ENCODE results near the gene TSPAN8.
"Not testable (repeated sequence)": the region's sequence is repeated elsewhere in the genome, so short reads cannot be mapped to it uniquely, and the experiment has no call there.

The TSPAN8 gene

GRCh38 chr12:71125949-71126348 lies 31.9 kb downstream of the TSPAN8 start:
- no peak for DNase-seq (ENCODE audit: low read depth)

- DNase-seq (ENCODE audit: low read depth): no peak
These were observed 32.3 kb downstream of the TSPAN8 start for GRCh38 chr12:71125515-71125914.

GRCh38 chr12:71124835-71125460 lies 32.9 kb downstream of the TSPAN8 start:
- DNase-seq (ENCODE audit: low read depth): no peak

GRCh38 chr12:71113148-71113547 lies 44.7 kb downstream of the TSPAN8 start:
- DNase-seq (ENCODE audit: low read depth): not testable (repeated sequence)

- DNase-seq (ENCODE audit: low read depth): no peak
These were observed 48.0 kb downstream of the TSPAN8 start for GRCh38 chr12:71109834-71110233.

- no peak for DNase-seq (ENCODE audit: low read depth)
These were observed 49.4 kb downstream of the TSPAN8 start for GRCh38 chr12:71108355-71108754.

- DNase-seq (ENCODE audit: low read depth): no peak
These were observed 49.9 kb downstream of the TSPAN8 start for GRCh38 chr12:71107936-71108335.

GRCh38 chr12:71105956-71106355 lies 51.8 kb downstream of the TSPAN8 start:
- no peak for DNase-seq (ENCODE audit: low read depth)

GRCh38 chr12:71092290-71092689 lies 65.5 kb downstream of the TSPAN8 start:
- DNase-seq (ENCODE audit: low read depth): no peak

GRCh38 chr12:71090971-71091370 lies 66.8 kb downstream of the TSPAN8 start:
- DNase-seq (ENCODE audit: low read depth): no peak

GRCh38 chr12:71085575-71085974 lies 72.2 kb downstream of the TSPAN8 start:
- no peak for DNase-seq (ENCODE audit: low read depth)

GRCh38 chr12:71075743-71076142 lies 82.1 kb downstream of the TSPAN8 start:
- DNase-seq (ENCODE audit: low read depth): no peak
